WTC11 (cell line): ENCODE data around the gene CNTFR. TPM values are rescaled to one million over a fixed set of nuclear protein-coding genes. Genes with fewer than 3 reads are reported as not detected.

Experiments
- ATAC-seq: fragments of 200-7000 bp; cut with Tn5 transposase; 2 replicates; pipeline ENCODE4 v1.10.0; 2021; ENCODE audit warnings: mild to moderate bottlenecking, moderate library complexity
- CTCF ChIA-PET: fragments of 300-600 bp; sonication (Branson Sonifier 250); formaldehyde crosslinking; loops from one replicate; lab custom pipeline; 2021; ENCODE audit warnings: antibody characterized with exemption; lab: Charles Lee
- POLR2A ChIA-PET: fragments of 350-600 bp; sonication (Branson Sonifier 250); formaldehyde crosslinking; loops from one replicate; lab custom pipeline; 2021; ENCODE audit warnings: antibody characterized with exemption; lab: Charles Lee
- DNase-seq: peaks from one replicate; pipeline ENCODE4 v3.0.0; 2021; ENCODE audit warnings: low spot score
- H3K27ac Mint-ChIP-seq: 2 replicates; pipeline ENCODE4 v1.8.0; 2021; ENCODE audit warnings: mixed read lengths
- H3K27me3 Mint-ChIP-seq: 2 replicates; pipeline ENCODE4 v1.8.0; 2021; ENCODE audit warnings: low read depth, mild to moderate bottlenecking, moderate library complexity, mixed read lengths
- H3K36me3 Mint-ChIP-seq: 2 replicates; pipeline ENCODE4 v1.8.0; 2021; ENCODE audit warnings: mixed read lengths
- H3K4me1 Mint-ChIP-seq: 2 replicates; pipeline ENCODE4 v1.8.0; 2022; ENCODE audit warnings: mixed read lengths
- H3K4me3 Mint-ChIP-seq: 2 replicates; pipeline ENCODE4 v1.8.0; 2021; ENCODE audit warnings: mild to moderate bottlenecking, moderate library complexity, mixed read lengths
- H3K9me3 Mint-ChIP-seq: 2 replicates; pipeline ENCODE4 v1.8.0; 2021; ENCODE audit warnings: mixed read lengths
- ATF6 ChIP-seq: sonication (generic); formaldehyde crosslinking; IDR thresholded peaks from 2 replicates; pipeline ENCODE4 v1.8.1; 2023; ENCODE audit warnings: mild to moderate bottlenecking, missing genetic modification reagents
- CTCF ChIP-seq: fragments of 200-600 bp; IDR thresholded peaks from 2 replicates; pipeline ENCODE4 v1.8.0; 2022; ENCODE audit warnings: antibody characterized with exemption
- E2F4 ChIP-seq: sonication (generic); formaldehyde crosslinking; IDR thresholded peaks from 2 replicates; pipeline ENCODE4 v1.8.1; 2022; ENCODE audit warnings: low read depth, mild to moderate bottlenecking, moderate library complexity, missing genetic modification reagents, borderline replicate concordance
- ETV6 ChIP-seq: sonication (generic); formaldehyde crosslinking; IDR thresholded peaks from 2 replicates; pipeline ENCODE4 v1.8.1; 2022; ENCODE audit warnings: mild to moderate bottlenecking, missing genetic modification reagents
- FOXK1 ChIP-seq: sonication (generic); formaldehyde crosslinking; IDR thresholded peaks from 2 replicates; pipeline ENCODE4 v1.8.0; 2022; ENCODE audit warnings: mild to moderate bottlenecking, moderate library complexity, missing genetic modification reagents
- GRHL2 ChIP-seq: fragments of 250-450 bp; sonication (Bioruptor Pico); IDR thresholded peaks from 2 replicates; pipeline ENCODE4 v1.8.0; 2022; ENCODE audit warnings: mild to moderate bottlenecking, moderate library complexity; ENCODE audit not compliant: insufficient replicate concordance, severe bottlenecking
- GTF2I ChIP-seq: fragments of 250-450 bp; sonication (Bioruptor Pico); conservative IDR thresholded peaks from 2 replicates; pipeline ENCODE4 v1.4.0; 2021; ENCODE audit warnings: mild to moderate bottlenecking
- IRF1 ChIP-seq: sonication (generic); formaldehyde crosslinking; IDR thresholded peaks from 2 replicates; pipeline ENCODE4 v1.8.0; 2023; ENCODE audit warnings: missing genetic modification reagents
- JUN ChIP-seq: sonication (generic); formaldehyde crosslinking; IDR thresholded peaks from 2 replicates; pipeline ENCODE4 v1.8.0; 2023; ENCODE audit warnings: mild to moderate bottlenecking, missing genetic modification reagents
- MXD4 ChIP-seq: fragments of 250-450 bp; sonication (Bioruptor Pico); IDR thresholded peaks from 2 replicates; pipeline ENCODE4 v1.8.0; 2021; ENCODE audit warnings: mild to moderate bottlenecking, moderate library complexity, borderline replicate concordance
- MYBL2 ChIP-seq: sonication (generic); formaldehyde crosslinking; IDR thresholded peaks from 2 replicates; pipeline ENCODE4 v1.8.1; 2023; ENCODE audit warnings: mild to moderate bottlenecking, moderate library complexity, missing genetic modification reagents
- NR1H2 ChIP-seq: sonication (generic); formaldehyde crosslinking; IDR thresholded peaks from 2 replicates; pipeline ENCODE4 v1.9.0; 2021; ENCODE audit warnings: mild to moderate bottlenecking, moderate library complexity, missing genetic modification reagents
- OVOL2 ChIP-seq: fragments of 250-450 bp; sonication (Bioruptor Pico); IDR thresholded peaks from 2 replicates; pipeline ENCODE4 v1.9.0; 2021; ENCODE audit warnings: mild to moderate bottlenecking, borderline replicate concordance
- PRRX2 ChIP-seq: fragments of 250-450 bp; sonication (Bioruptor Pico); IDR thresholded peaks from 2 replicates; pipeline ENCODE4 v1.8.0; 2021; ENCODE audit warnings: mild to moderate bottlenecking
- TCF7 ChIP-seq: sonication (generic); formaldehyde crosslinking; IDR thresholded peaks from 2 replicates; pipeline ENCODE4 v1.8.0; 2022; ENCODE audit warnings: mild to moderate bottlenecking, low read depth, missing genetic modification reagents, moderate library complexity
- ZBTB21 ChIP-seq: sonication (generic); formaldehyde crosslinking; IDR thresholded peaks from 2 replicates; pipeline ENCODE4 v1.8.1; 2023; ENCODE audit warnings: mild to moderate bottlenecking, missing genetic modification reagents, borderline replicate concordance
- ZNF232 ChIP-seq: sonication (generic); formaldehyde crosslinking; IDR thresholded peaks from 2 replicates; pipeline ENCODE4 v1.8.0; 2022; ENCODE audit warnings: mild to moderate bottlenecking, missing genetic modification reagents
- ZNF416 ChIP-seq: fragments of 250-450 bp; sonication (Bioruptor Pico); IDR thresholded peaks from 2 replicates; pipeline ENCODE4 v1.9.0; 2021; ENCODE audit warnings: mild to moderate bottlenecking, inconsistent platforms
- ZNF671 ChIP-seq: fragments of 250-450 bp; sonication (Bioruptor Pico); IDR thresholded peaks from 2 replicates; pipeline ENCODE4 v1.8.0; 2021; ENCODE audit warnings: mild to moderate bottlenecking
- total RNA-seq: library from RNA; stranded (reverse); gene quantifications from 3 replicates; pipeline ENCODE4 v1.2.3, GENCODE V29; 2021
- TF ChIP-seq, protein P1 (sequence below): sonication (generic); formaldehyde crosslinking; IDR thresholded peaks from 2 replicates; pipeline ENCODE4 v1.8.0; 2022; ENCODE audit warnings: mild to moderate bottlenecking, missing genetic modification reagents
- TF ChIP-seq, protein P2 (sequence below): sonication (generic); formaldehyde crosslinking; IDR thresholded peaks from 2 replicates; pipeline ENCODE4 v1.8.0; 2022; ENCODE audit warnings: mild to moderate bottlenecking, missing genetic modification reagents
- TF ChIP-seq, protein P3 (sequence below): sonication (generic); formaldehyde crosslinking; IDR thresholded peaks from 2 replicates; pipeline ENCODE4 v1.8.1; 2023; ENCODE audit warnings: mild to moderate bottlenecking, missing genetic modification reagents

Gene CNTFR
- total RNA-seq, 1 experiment from 2014 or later, result 18.0 TPM

- ChIA-PET CTCF (interaction anchor here (0.7 to 8.5 kb wide), 18 partner anchors 9 to 95 kb away, joined by 3 to 112 read pairs (median 5); partner anchors contain the start of genes DCTN3 and ENHO), POLR2A (no interaction called here)
- no peak overlapping the region for H3K27ac Mint-ChIP-seq
- no peaks in the 10 kb centered on the region for H3K36me3 Mint-ChIP-seq
- peaks cover 31% of the 10 kb centered on the region for H3K4me1 Mint-ChIP-seq
- TF ChIP-seq CTCF, result peak; percentile 95
- TF ChIP-seq MXD4 (CRISPR knock-in tag), result no peak
- no peaks in the 10 kb centered on the region for H3K9me3 Mint-ChIP-seq
- ATAC-seq, result peak; percentile 46
- no peak overlapping the region for H3K4me3 Mint-ChIP-seq
- peaks cover 3% of the 10 kb centered on the region; the same call in 1 of the 2 replicates for H3K27me3 Mint-ChIP-seq
- peak; percentile 80 for DNase-seq
Observed at GRCh38 chr9:34562135-34562745, 27.3 kb downstream of the CNTFR start.

GRCh38 chr9:34560599-34561214 is 28.8 kb downstream of the CNTFR start:
- no peak overlapping the region for H3K4me3 Mint-ChIP-seq
- DNase-seq (no peak), ATAC-seq (no peak)
- no peaks in the 10 kb centered on the region for H3K36me3 Mint-ChIP-seq
- H3K27ac Mint-ChIP-seq, result no peak overlapping the region
- H3K27me3 Mint-ChIP-seq, result peaks cover 3% of the 10 kb centered on the region; the same call in 1 of the 2 replicates
- peaks cover 34% of the 10 kb centered on the region for H3K4me1 Mint-ChIP-seq
- no peaks in the 10 kb centered on the region for H3K9me3 Mint-ChIP-seq
- POLR2A ChIA-PET, result no interaction called here
- CTCF ChIA-PET, result interaction anchor here (0.7 to 8.5 kb wide), 4 partner anchors 13 to 157 kb away, joined by 3 to 112 read pairs (median 4); no protein-coding TSS in a partner anchor
- TF ChIP-seq ZNF232 (no peak), ZNF416 (CRISPR knock-in tag) (no peak), NR1H2 (no peak), IRF1 (CRISPR knock-in tag) (no peak), ZNF671 (no peak), ETV6 (no peak), GRHL2 (CRISPR knock-in tag) (no peak)

- Mint-ChIP-seq H3K9me3 (no peaks in the 10 kb centered on the region), H3K27ac (peak overlapping the region; percentile 33; the same call in 1 of the 2 replicates), H3K4me3 (no peak overlapping the region), H3K27me3 (peaks cover 4% of the 10 kb centered on the region), H3K36me3 (no peaks in the 10 kb centered on the region), H3K4me1 (peaks cover 37% of the 10 kb centered on the region)
- POLR2A ChIA-PET, result no interaction called here
- TF ChIP-seq, protein P1, sequence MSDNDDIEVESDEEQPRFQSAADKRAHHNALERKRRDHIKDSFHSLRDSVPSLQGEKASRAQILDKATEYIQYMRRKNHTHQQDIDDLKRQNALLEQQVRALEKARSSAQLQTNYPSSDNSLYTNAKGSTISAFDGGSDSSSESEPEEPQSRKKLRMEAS (CRISPR knock-in tag), result no peak
- no peak for TF ChIP-seq TCF7 (CRISPR knock-in tag)
- TF ChIP-seq GTF2I (CRISPR knock-in tag), result no peak
- TF ChIP-seq OVOL2 (CRISPR knock-in tag), result no peak
- TF ChIP-seq E2F4 (CRISPR knock-in tag), result no peak
- TF ChIP-seq PRRX2 (CRISPR knock-in tag), result no peak
- TF ChIP-seq, protein P2, sequence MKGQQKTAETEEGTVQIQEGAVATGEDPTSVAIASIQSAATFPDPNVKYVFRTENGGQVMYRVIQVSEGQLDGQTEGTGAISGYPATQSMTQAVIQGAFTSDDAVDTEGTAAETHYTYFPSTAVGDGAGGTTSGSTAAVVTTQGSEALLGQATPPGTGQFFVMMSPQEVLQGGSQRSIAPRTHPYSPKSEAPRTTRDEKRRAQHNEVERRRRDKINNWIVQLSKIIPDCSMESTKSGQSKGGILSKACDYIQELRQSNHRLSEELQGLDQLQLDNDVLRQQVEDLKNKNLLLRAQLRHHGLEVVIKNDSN (CRISPR knock-in tag), result no peak
- TF ChIP-seq, protein P3, sequence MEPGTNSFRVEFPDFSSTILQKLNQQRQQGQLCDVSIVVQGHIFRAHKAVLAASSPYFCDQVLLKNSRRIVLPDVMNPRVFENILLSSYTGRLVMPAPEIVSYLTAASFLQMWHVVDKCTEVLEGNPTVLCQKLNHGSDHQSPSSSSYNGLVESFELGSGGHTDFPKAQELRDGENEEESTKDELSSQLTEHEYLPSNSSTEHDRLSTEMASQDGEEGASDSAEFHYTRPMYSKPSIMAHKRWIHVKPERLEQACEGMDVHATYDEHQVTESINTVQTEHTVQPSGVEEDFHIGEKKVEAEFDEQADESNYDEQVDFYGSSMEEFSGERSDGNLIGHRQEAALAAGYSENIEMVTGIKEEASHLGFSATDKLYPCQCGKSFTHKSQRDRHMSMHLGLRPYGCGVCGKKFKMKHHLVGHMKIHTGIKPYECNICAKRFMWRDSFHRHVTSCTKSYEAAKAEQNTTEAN, result no peak
- TF ChIP-seq ATF6 (CRISPR knock-in tag), result no peak
- TF ChIP-seq ZBTB21 (CRISPR knock-in tag), result no peak
- no peak for TF ChIP-seq JUN (CRISPR knock-in tag)
- TF ChIP-seq MYBL2, result no peak
- no peak for TF ChIP-seq FOXK1 (CRISPR knock-in tag)
- DNase-seq (no peak), ATAC-seq (peak; percentile 27)
- CTCF ChIA-PET, result interaction anchor here (0.6 to 8.5 kb wide), 5 partner anchors 12 to 58 kb away, joined by 3 to 112 read pairs (median 4); no protein-coding TSS in a partner anchor
Observed at GRCh38 chr9:34559624-34560455, 29.7 kb downstream of the CNTFR start.
